Mononuclear cell (primary cell): ENCODE data around the gene REN. TPM values are rescaled to one million over a fixed set of nuclear protein-coding genes. Genes with fewer than 3 reads are reported as not detected.

Experiments
- H3K27me3 ChIP-seq: 2 replicates; pipeline ENCODE4 v1.6.0; 2011; ENCODE audit warnings: low read length, control low read depth; ENCODE audit not compliant: insufficient read depth
- H3K4me1 ChIP-seq: 2 replicates; pipeline ENCODE4 v1.5.1; 2011; ENCODE audit warnings: mild to moderate bottlenecking, low read length, control low read depth; ENCODE audit not compliant: insufficient read depth
- H3K4me3 ChIP-seq: 2 replicates; pipeline ENCODE4 v1.5.1; 2011; ENCODE audit warnings: mild to moderate bottlenecking, low read length, moderate library complexity
- H3K9me3 ChIP-seq: 2 replicates; pipeline ENCODE4 v1.5.1; 2011; ENCODE audit warnings: low read depth, mild to moderate bottlenecking, control low read depth, low read length
- total RNA-seq: library from RNA; depleted of rRNA; stranded (reverse); fragments of >200 nt; gene quantifications from one replicate; pipeline ENCODE4 v1.2.3, GENCODE V29; 2012

REN gene
- total RNA-seq, 1 donor: not detected

DNA sequence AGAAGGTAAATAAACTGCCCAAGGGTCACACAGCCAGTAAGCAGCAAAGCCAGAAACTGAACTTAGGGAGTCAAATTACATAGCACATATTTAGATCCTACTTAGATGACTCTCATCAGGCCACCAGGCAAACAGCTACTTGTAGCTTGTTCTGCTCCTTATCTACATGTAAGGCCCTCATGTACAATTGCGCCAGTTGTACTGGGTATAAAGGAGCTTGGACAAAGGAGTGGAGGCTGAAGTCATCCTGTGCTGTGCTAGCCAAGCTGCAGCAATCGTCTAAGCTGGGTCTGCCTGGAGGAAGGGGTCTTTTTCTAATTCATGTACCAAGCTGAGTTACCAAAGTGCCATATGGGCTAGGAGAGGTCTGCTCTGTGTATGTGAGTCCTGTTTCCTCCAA is 27.0 kb downstream of the REN start:
- Histone ChIP-seq H3K27me3 (no peaks in the 10 kb centered on the region), H3K4me3 (no peak overlapping the region), H3K9me3 (no peaks in the 10 kb centered on the region), H3K4me1 (no peaks in the 10 kb centered on the region)

DNA sequence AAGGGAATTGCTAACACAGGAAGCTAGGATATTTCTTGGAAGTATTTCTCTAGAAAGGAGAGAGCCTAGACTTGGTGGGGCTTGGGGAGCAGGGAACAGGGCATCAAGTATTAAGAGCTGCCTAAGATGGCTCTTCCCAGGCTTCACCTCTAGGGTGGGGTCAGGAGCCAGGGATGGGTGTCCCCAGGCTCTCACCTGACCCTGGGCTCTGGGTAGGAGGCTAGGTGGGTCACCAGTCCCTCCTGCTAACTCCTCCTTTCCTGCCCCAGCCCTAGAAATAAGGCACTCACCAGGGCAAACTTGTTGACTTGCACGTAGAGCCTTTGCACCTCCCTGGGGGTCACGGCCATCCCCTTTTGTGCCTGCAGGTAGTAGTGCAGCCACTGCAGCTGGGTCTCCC is 29.3 kb downstream of the REN start:
- Histone ChIP-seq H3K9me3 (no peaks in the 10 kb centered on the region), H3K4me1 (no peaks in the 10 kb centered on the region), H3K4me3 (no peak overlapping the region), H3K27me3 (no peaks in the 10 kb centered on the region)

DNA sequence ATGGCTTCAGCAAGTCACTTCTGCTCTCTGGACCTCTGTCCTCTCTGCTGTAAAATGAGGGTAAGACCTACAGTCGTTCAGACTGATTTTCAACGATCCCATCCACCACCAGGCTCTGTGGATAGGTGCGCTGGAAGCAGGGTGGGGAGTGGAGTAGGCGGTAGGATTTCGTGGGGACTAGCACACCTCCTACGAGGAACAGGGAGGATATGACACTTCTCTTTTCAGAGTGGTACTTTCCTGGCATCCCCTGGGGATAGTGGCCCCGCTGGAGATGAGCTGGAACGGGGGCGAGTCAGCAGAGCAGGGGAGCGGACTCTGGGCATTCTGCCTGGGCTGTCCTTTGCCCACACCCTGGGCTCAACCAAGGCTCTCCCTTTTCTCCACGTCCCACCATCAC is 32.0 kb downstream of the REN start:
- peaks cover 4% of the 10 kb centered on the region for H3K4me1 ChIP-seq
- no peaks in the 10 kb centered on the region for H3K9me3 ChIP-seq
- no peak overlapping the region for H3K4me3 ChIP-seq
- H3K27me3 ChIP-seq: no peaks in the 10 kb centered on the region

DNA sequence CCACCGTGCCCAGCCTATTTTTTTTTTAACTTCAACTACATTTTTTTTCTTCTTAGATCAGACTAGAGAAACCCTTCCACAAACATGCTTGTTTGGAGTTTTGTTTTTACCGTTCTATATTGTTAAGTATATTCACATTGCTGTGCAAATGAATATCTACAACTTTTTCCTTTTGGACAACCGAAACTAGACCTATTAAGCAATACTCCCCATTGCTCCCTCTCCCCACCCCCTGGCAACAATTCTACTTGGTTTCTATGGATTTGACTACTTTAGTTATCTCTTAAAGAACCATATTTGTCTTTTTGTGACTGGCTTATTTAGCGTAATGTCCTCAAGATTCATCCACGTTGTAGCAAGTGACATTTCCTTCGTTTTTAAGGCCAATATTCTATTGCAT is 33.4 kb downstream of the REN start:
- peaks cover 8% of the 10 kb centered on the region for H3K4me1 ChIP-seq
- no peaks in the 10 kb centered on the region for H3K27me3 ChIP-seq
- no peaks in the 10 kb centered on the region for H3K9me3 ChIP-seq
- H3K4me3 ChIP-seq: no peak overlapping the region

DNA sequence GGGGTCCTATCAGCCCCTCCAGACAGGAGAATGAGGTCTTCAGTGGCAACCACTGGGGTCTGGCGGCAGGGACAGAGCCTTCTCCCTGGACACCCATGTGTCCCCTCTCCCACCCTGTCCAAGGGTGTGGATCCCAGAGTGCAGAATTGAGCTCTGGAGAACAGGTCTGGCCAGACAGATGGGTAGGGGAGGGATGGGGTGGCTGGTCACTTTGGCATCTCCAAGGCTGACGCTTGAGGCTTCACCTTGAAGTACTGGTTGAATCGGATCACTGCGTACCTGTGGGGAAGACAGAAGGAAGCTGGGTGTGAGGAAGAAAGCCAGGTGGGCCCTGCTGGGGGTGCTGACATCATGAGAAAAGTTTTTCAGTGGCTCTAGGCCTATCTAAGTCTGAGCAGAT is 34.2 kb downstream of the REN start:
- Histone ChIP-seq H3K27me3 (no peaks in the 10 kb centered on the region), H3K4me3 (no peak overlapping the region), H3K9me3 (no peaks in the 10 kb centered on the region), H3K4me1 (peaks cover 8% of the 10 kb centered on the region)

DNA sequence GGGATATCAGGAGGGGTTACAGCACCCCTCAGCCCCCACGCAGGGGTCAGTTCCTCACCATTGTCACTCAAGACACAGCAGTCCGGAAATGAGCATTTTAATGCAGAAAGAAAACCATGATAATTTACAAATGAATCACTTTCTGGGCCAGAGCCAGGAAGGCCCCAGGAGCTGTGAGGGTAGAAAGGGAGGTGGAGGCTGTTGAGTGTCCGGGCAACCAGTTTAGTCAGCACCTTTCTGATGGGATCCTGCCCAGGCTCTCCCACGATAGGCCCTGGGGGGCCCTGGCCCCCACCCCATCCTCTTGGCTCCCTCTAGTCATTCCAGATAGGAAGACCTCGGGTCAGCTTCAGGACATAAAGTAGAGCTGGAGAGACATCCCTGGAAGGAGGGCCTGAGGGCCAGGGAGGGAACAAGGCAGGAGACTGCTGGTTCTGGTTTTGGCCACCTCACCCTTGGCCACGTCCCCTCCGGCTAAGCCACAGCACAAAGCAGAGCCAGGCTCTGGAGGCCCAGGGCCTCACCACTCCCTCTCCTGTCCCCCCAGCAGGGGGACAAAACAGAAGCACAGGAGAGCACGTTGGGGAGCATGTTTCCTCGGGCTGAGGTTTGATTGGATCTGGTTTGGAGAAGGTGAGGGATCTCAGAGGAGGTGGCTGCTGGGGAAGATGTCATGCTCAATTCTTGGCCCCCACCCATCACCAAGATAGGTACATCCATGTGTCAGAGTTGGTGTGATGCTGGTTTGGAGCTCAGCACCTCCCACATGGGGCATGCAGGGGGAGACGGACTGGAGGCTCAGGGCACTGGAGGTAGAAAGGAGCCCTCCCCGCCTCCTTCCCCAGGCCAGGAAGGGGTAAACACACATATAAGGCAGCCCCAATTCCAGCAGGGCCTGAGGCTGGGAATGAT is 34.9 kb downstream of the REN start:
- Histone ChIP-seq H3K9me3 (no peaks in the 10 kb centered on the region), H3K4me3 (no peak overlapping the region), H3K4me1 (peaks cover 8% of the 10 kb centered on the region), H3K27me3 (no peaks in the 10 kb centered on the region)

DNA sequence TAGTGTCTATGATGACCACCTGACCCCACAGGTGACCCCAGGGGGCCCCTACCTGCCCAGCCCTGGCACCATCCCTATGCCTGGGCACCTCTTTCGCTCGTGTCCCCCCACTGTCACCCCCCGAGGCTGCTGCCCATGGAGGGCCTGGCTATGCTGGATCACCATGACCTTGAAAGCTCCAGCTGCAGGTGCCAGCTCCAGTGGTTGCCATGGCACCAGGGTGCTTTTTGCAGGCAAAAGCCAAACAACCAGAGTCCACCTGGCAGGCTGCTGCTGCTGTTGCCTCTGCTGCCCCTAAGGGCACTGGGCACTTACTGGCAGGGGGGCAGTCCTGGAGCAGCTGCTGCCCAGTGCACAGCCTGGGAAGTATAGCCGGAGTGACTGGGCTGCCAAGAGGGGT is 36.0 kb downstream of the REN start:
- Histone ChIP-seq H3K27me3 (no peaks in the 10 kb centered on the region), H3K4me3 (no peak overlapping the region), H3K4me1 (peaks cover 8% of the 10 kb centered on the region), H3K9me3 (no peaks in the 10 kb centered on the region)

DNA sequence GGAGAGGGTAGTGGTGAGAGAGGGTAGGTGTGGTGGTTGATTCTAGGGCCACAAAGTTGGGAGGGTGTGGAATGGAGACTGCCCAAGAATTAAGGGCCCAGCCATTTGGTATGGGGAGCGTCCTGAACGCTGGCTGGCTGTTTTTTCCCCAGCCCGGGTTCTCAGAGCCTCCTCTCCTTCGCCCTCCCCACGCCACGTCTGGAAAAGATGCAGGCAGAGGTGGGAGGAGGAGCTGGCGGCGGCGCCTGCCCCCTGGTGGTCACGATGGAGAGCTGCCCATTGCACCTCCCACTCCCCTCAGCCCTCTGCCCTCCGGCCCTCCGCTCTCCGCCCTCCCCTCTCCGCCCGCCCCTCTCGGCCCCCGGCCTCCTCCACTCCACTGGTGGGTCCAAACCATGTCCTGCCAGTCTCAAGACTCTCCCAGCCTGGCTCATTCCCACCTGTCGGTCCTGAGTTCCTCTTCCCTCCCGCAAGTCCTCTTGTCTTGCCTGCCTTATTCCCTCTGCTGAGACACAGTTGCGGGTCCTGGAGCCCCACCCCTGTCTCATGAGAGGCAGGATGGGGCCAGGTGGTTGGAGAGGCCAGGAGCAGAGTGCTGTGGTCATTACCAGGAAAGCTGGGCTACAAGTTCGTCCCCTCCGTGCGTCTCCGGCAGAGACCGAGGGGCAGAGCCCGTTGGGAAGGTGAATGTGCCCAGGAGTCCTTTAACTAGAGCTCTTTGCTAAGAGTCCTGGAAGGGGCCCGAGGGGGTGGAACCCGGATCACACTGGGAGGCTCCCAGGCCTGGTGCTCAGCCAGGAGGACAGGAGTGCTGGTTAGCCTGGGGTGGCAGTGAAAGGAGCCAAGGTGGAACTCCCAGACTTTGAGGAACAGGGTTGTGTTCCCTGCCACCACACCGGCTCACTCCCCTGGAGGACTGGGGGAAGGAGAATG is 36.9 kb downstream of the REN start:
- Histone ChIP-seq H3K4me1 (peaks cover 8% of the 10 kb centered on the region), H3K9me3 (no peaks in the 10 kb centered on the region), H3K4me3 (no peak overlapping the region), H3K27me3 (no peaks in the 10 kb centered on the region)

DNA sequence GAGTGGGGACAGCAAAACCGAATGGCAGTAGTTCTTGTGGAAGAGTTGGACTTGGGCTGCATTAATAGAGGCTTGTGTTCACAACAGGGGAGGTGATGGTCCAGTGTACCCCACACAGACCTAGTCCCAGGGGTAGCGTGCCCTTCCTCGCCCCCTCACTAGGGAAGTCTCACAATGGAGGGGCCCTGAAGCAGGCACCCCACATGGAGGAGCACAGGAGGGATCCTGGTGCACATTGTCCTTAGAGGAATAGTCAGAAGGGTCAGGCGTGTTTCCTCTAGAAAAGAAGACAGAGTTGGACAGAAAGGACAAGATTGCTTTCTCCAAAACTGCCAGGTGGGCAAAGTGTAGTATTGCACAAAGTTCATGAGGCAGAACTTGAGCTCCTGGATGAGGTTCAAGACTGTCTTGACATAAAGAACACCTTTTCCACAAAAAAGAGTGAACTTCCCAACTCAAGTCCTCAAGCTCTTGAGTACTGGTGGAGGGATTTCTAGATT is 37.6 kb downstream of the REN start:
- Histone ChIP-seq H3K4me3 (no peak overlapping the region), H3K4me1 (peaks cover 8% of the 10 kb centered on the region), H3K9me3 (no peaks in the 10 kb centered on the region), H3K27me3 (no peaks in the 10 kb centered on the region)

DNA sequence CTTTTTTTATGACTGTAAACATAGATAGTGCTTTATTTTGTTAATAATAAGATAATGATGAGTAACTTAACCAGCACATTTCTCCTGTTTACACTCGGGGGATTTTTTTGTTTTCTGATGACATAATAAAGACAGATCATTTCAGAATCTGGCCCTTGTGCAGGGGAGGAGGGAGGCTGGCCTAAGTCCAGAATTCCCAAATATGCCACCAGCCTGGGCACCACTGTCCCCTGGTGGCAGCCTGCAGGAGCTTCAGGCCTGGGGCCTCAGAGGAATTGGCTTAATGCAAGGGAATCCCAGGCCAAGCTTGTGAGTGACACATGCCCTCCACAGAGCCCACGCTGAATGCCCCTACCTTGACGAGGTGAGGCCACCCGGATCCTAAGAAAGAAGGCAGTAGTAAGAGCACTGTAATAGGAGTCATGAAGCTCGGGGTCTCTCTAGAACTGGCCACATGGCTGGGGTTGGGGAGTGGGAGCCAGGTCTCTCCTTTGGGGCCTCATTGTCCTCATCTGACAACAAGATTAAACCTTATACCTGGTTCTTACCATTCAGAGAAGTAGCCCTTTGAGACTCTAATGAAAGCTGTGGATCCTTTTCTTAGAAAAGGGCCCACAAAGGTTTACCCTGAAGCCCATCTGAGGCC is 38.4 kb downstream of the REN start:
- peaks cover 8% of the 10 kb centered on the region for H3K4me1 ChIP-seq
- H3K9me3 ChIP-seq: no peaks in the 10 kb centered on the region
- no peaks in the 10 kb centered on the region for H3K27me3 ChIP-seq
- H3K4me3 ChIP-seq: no peak overlapping the region

DNA sequence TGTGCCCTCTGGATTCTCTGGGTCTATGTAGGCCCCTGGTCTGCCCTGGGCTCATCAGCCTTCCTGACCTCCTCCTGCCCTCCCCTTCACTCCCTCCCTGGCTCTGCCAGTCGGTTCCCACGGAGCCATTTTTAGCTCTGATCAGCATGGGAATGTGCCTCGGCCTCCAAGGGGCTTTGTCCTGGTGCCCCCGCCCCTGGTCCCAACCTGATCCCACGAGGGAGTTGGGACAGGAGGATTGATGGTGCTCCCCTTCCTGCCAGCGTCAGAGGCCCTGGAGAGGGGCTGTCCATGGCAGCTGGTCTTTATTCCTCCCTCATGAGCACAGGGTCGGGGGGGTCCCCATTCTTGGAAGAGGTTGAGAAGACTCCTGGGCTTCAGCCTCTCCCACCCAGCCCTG is 39.2 kb downstream of the REN start:
- H3K27me3 ChIP-seq: no peaks in the 10 kb centered on the region
- H3K9me3 ChIP-seq: no peaks in the 10 kb centered on the region
- no peak overlapping the region for H3K4me3 ChIP-seq
- peaks cover 8% of the 10 kb centered on the region for H3K4me1 ChIP-seq

DNA sequence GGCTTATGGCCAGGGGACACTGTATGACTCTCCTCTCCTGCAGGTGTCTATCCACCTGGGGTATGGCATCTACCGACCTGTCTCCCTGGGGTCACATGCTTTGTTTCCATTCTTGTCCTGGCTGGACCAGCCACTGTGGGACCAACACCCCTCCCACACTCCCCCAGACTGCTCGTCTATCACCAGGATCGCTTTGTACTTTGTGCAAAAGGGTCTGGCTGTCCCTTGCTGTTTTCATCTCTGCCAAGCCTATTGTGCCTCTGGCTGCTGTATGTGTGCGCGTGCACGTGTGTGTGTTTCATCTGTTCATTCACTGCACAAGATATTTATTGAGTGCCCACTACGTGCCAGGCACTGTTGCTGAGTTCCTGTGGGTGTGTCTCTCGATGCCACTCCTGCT is 39.8 kb downstream of the REN start:
- peaks cover 8% of the 10 kb centered on the region for H3K4me1 ChIP-seq
- H3K9me3 ChIP-seq: no peaks in the 10 kb centered on the region
- no peaks in the 10 kb centered on the region for H3K27me3 ChIP-seq
- no peak overlapping the region for H3K4me3 ChIP-seq

DNA sequence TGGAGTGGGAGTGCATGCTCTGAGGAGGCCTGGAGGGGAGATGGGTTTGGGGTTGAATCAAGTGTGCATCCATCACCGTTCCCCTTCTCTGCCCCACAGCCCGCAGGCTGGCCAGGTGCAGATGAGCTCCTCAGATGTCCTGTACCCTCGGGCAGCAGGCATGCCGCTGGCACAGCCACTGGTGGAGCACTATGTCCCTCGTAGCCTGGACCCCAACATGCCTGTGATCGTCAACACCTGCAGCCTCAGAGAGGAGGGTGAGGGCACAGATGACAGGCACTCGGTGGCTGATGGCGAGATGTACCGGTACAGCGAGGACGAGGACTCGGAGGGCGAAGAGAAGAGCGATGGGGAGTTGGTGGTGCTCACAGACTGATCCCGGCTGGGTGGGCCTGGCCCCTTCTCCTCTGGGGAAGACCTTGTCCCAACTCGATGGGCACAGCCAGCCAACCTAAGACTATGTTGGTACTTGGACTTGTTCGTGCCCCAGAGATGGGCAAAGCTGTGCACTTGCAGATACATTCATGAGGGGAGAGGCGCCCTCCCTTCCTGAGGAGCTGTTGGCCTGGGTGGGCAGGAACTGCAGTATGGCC is 40.3 kb downstream of the REN start:
- H3K27me3 ChIP-seq: no peaks in the 10 kb centered on the region
- H3K4me3 ChIP-seq: no peak overlapping the region

DNA sequence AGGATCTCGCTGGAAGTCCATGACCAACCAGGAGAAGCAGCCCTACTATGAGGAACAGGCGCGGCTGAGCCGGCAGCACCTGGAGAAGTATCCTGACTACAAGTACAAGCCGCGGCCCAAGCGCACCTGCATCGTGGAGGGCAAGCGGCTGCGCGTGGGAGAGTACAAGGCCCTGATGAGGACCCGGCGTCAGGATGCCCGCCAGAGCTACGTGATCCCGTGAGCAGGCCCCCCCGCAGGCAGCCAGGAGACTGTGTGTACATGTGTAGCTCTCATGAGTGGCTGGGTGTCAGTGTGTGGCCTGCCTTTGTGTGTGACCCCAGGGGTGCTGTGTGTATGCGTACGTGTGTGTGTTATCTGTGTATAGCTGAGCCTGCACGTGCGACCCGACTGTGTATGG is 41.5 kb downstream of the REN start:
- Histone ChIP-seq H3K4me3 (no peak overlapping the region), H3K9me3 (no peaks in the 10 kb centered on the region), H3K27me3 (no peaks in the 10 kb centered on the region), H3K4me1 (peaks cover 8% of the 10 kb centered on the region)

More for the DNA sequence above, 40.3 kb downstream of the REN start:
- no peaks in the 10 kb centered on the region for H3K9me3 ChIP-seq
- peaks cover 8% of the 10 kb centered on the region for H3K4me1 ChIP-seq
